IMR-90 (cell line): ENCODE data around the gene CELSR1.

Experiments
- MAFK ChIP-seq: IDR thresholded peaks from 2 replicates; pipeline ENCODE4 v1.6.1; 2012; ENCODE audit warnings: low read depth, low read length, improper control_type of control experiment
- MXI1 ChIP-seq: IDR thresholded peaks from 2 replicates; pipeline ENCODE4 v1.6.1; 2012; ENCODE audit warnings: low read depth, mild to moderate bottlenecking, low read length, moderate library complexity, borderline replicate concordance
- POLR2A ChIP-seq: IDR thresholded peaks from 2 replicates; pipeline ENCODE4 v1.6.1; 2012; ENCODE audit warnings: mild to moderate bottlenecking, low read depth, low read length
- RAD21 ChIP-seq: IDR thresholded peaks from 2 replicates; pipeline ENCODE4 v1.6.1; 2012; ENCODE audit warnings: low read length, improper control_type of control experiment
- SMC3 ChIP-seq: fragments of 150-350 bp; IDR thresholded peaks from 2 replicates; pipeline ENCODE4 v1.6.1; 2016; ENCODE audit warnings: low read depth, mild to moderate bottlenecking, antibody characterized with exemption, low read length, moderate library complexity
- TF ChIP-seq, protein P1 (sequence below): conservative IDR thresholded peaks from 2 replicates; pipeline ENCODE4 v1.5.1; 2012; ENCODE audit warnings: mild to moderate bottlenecking, low read depth, low read length, improper control_type of control experiment

GRCh38 chr22:46320716-46321386 lies 216.6 kb downstream of the CELSR1 start:
- TF ChIP-seq SMC3 (no peak), RAD21 (no peak), MXI1 (no peak), POLR2A (no peak), MAFK (no peak)
- TF ChIP-seq, protein P1, sequence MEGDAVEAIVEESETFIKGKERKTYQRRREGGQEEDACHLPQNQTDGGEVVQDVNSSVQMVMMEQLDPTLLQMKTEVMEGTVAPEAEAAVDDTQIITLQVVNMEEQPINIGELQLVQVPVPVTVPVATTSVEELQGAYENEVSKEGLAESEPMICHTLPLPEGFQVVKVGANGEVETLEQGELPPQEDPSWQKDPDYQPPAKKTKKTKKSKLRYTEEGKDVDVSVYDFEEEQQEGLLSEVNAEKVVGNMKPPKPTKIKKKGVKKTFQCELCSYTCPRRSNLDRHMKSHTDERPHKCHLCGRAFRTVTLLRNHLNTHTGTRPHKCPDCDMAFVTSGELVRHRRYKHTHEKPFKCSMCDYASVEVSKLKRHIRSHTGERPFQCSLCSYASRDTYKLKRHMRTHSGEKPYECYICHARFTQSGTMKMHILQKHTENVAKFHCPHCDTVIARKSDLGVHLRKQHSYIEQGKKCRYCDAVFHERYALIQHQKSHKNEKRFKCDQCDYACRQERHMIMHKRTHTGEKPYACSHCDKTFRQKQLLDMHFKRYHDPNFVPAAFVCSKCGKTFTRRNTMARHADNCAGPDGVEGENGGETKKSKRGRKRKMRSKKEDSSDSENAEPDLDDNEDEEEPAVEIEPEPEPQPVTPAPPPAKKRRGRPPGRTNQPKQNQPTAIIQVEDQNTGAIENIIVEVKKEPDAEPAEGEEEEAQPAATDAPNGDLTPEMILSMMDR = no peak
